HG02973 (cell line): ENCODE results near the gene KIAA1328.

Experiments used
- ATAC-seq: cut with Tn5 transposase; IDR thresholded peaks from one replicate; pipeline ENCODE4 v1.9.1; 2021; ENCODE audit warnings: moderate library complexity; ENCODE audit not compliant: unreplicated experiment

KIAA1328 gene

DNA sequence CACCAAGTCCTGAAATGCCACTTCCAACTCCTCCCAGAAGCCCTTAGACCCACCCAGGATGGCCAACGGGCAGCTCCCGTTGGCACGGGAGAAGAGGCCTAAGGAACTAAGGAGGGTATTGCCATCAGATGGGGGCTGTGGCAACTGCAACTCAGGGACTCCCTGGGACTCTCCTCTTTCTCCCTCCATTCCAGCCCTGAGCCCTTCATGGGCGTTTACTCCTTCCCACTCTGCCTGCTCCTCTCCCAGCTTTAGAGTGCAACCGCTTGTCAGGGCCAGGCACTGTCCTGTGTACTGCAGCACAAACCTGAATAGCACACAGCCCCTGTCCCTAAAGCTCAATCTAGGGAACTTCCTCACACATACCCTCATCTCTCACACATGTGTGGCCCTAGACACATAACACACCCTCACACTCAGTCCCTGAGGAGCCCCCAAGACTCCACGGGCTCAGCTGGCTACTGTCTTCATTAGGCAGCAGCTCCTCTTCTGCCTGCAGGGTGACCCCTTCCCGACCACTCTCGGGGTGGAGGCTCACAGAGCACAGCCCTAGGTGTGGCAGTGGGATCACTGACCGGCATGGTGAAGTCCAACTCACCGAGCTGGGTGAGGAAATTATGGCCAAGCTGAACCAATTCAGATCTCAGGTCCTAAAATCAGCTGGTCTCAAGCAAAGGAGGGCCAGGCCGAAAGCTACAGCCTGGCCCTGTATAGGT is 420.4 kb downstream of the KIAA1328 start:
- no peak for ATAC-seq

DNA sequence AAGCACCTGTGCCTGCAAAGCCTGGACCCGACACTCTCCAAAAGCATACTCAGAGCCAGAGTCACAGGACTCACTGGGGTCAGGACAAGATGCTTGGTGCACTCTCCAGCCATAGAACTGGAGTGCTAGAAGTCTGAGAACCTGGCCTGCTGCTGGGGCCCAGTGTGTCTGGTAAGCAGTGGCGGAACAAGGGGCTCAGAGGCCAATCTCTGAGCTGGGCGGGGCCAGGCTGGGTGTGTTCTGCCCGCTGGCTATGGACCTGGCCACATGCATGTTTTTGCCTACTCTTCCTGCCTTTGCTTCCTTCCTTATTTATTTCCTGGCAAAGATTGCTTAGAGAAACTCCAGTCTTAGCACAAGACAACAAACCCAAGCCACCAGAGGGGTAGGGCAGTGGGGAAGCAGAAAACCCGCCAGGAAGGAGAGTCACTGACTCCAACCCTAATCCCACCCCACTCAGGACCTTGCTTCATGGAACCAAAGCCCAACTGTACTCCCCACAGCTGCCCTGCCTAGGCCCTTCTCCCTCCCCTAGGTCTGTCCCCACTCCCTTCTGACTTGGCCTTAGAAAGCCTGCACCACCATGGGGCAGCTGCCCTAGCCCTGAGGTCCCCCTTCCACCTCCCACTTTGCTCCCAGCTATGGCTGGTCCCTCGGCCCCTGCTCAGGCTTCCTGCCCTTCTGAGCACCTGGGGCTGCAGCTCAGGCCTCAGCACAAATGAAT is 421.1 kb downstream of the KIAA1328 start:
- no peak for ATAC-seq

DNA sequence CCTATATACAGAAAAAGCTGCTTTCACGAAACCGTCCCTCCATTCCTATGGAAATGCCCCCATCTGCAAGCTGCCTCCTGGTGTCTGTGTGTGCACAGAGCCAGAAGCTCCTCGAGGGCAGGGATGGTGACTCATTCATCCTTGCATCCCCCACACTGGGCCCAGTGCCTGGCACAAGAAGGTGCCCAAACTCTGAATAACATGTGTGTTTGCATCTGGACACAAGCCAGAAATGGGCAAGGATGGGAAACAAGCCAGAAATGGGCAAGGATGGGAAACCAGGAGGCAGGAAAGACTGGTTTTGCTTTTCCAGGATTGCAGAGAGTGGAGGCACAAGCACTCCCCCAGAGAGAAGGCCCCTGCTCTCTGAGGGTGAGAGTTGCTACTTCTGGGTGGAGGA is 422.8 kb downstream of the KIAA1328 start:
- no peak for ATAC-seq

DNA sequence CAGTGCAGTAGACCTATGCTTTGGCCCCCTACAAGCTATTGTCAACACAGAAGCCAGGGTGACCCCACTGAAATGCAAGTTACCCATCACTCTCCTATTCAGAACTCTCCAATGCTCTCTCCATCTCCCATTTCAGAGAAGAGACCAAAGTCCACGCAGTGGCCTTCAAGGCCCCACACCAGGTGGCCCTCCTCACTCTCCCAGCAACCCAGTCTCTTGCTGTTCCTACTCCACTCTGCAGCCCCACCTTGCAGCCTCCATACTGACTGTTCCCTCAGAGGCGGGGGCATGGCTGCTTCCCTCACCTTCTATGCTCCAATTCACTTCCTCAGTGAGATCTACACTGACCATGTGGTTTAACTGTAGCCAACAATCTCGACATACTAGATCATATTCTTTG is 423.4 kb downstream of the KIAA1328 start:
- no peak for ATAC-seq

DNA sequence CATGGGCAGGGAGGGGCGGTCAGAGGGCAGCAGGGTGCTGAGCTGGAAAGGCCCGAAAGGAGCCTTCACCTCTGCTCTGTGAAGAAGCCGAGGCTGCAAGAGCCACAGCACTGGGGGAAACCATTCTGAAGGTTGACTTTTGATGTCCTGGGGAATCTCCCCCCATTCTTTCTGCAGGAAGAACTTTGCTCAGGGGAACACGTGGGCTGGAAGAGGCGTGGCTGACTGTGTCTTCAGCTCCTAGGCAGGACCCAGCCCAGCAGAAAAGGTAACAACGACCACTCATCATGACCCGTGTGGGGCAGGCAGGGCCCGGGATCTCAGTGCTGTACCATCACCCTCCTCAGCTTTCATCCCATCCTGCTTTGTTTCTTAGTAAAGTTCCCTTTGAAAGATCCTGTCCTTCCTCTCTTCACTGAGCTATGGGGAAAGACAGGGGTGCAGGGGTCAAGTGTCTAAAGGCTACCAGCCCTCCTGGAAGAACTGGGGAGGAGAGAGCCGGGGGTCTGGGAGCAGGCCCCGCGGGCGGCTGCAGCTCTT is 424.0 kb downstream of the KIAA1328 start:
- no peak for ATAC-seq

DNA sequence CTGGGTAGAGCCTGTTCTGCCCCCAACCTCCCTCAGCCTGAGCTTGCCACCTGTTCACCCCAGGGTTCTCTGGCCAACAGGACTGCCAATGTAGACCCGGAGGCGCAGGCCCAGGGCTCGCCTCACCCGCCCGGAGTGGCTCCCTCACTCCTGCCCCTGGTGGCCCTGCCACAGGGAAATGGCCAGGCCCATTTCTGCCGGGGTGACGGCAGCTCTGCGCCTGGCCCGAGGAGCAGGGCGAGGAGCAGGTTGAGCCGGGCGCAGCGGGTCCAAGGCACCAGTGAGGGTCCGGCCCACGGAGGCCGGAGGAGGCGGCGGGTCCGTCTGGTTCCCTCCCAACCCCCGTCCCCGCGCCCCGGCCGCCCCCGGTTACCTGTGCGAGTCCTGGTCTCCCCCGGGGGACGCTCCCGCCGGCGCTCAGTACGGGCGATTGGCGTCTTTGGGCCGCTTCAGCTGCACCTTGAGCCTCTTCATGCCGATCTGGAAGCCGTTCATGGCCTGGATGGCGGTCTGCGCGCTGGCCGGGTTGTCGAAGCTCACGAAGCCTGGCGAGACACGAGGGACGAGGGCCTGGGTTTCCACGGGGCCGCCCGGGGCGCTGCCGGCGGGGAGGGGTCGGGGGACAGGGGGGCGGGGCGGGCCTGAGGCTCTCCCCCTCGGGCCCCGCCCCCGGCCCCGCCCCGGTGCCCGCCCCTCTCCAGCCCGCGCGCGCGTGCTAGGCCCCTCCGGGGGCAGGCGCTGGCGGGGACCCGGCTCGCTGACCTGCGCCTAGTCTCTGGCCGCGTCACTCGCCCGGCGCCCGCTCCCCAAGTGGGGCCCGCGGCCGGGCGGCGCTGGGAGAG is 424.7 kb downstream of the KIAA1328 start:
- ATAC-seq, result no peak

DNA sequence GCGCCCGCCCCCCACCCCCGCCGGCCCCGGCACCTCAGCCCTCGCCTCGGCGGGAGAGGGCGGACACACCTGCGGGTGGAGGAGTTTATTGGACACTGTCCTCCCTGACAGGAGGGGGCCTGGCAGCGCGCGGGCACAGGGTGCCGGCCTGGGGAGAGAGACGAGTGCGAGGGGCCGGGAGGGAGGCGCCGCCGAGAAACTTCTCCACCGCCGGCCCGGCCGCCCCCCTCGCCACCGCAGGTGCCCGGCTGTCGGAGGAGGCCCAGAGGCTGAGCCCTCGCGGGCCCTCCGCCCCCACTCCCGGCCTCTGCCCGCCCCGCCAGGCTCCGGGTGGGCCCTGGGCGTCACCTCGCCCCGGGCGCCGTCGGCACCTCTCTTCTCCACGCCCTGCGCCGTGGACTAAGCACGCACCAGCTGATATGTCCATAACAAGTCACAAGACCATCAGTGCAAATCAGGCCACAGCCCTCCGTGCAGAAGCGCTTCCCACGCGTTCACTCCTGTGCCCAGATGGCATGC is 425.4 kb downstream of the KIAA1328 start:
- no peak for ATAC-seq

DNA sequence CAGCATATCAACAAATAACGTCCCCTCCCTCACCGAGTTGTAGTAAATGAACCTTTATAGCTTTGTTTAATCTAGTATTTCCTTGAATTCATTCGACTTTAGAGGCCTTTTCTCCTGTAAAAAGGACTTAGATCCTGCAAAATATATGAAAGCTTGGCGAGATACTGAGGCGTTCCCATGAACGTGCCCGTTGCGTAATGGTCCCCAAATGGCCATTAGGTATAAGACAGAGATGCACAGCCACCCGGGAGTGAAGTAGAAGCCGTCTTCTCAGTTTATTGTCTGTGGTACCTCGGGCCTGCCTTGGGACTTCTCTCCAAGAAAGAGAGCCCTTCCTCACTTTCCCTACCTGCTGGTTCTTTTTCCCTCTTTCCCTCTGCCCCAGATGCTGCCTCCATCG is 426.0 kb downstream of the KIAA1328 start:
- ATAC-seq, result no peak

DNA sequence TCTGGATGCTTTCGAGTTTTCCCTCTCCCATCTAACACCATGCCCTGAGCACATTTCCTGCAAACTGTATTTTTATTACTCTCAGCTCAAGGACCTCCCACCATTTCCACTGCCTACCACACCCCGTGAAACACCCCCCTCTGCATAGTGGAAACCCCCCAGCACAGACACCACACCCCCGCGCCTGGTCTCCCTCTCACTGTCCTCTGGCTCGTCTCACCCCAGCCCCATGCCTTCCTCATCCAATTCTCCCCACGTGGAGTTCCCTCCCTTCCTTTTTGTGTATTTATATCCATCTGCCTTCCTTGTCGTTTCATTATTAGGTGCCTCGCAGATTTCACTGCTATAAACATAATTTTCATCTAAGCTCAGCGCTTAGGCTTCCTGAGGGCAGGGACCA is 429.2 kb downstream of the KIAA1328 start:
- ATAC-seq, result no peak

DNA sequence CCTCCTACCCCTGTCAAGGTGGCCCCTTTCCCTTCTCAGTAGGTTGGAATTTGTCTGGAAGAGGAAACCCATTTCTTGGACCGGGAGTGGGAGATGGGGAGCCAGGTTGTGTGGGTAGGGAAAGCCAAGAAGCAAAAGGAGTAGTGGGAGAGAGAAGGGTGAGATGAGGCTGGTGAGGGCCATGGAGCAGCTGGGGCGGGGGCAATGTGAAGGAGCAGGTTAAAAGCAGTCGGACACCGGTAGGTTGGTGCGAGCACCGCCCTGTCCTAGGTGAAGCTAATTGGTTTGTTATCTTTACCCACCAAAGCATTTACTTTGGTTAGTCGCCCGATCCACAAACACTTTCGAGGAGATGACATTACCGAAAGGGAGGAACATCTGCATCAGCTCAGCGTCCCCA is 429.9 kb downstream of the KIAA1328 start:
- ATAC-seq, result no peak

DNA sequence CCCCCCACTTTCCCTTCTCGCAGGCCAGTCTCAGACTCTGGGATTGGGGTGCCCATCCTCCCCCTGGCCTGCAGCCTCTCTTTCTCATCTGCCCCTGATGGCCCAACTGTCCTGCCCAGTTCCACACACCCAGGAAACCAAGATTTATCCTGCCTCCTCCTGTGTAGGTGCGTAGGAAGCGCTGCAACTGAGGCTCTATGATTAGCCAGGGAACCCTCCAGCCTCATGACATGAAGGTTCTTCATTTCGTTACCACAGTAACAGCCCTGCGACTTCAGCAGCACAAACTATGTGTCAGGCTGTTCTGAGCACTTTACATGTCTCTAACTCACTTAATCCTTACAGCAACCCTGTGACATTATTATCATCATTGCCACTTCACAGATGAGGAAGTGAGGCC is 430.8 kb downstream of the KIAA1328 start:
- no peak for ATAC-seq

DNA sequence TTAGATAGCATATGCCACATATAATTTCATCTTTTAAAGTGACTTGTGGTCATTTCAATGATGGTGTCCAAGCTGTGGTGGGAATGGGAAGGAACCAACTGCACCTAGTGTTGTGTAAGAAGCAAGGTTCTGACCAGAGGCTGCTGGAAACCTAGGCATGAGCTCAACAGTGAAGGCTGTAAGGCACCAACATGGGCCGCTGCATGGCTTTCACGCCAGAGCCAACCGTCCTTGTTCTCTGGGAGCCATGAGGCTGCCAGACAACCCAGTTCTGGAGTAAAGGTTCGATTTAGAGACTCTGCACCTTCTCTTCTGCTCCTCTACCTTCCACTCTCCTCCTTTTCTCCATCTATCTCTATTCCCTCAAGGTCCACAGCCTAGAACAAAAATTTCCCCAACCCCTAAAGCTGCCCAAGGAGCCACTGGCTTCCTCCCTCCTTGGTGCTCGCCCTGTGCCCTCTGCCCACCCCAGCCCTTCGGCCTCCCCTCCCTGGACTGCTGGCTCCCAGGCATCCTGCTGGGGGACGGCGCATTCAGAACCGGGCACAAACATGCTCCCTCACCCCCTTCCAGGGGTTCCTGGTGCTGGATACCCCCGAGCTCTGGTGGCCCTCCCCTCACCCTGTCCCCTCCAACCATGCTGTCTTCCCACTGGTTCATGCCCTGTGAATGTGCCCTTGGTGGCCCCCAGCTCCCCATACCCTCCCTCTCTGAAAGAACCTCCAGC is 431.6 kb downstream of the KIAA1328 start:
- no peak for ATAC-seq

DNA sequence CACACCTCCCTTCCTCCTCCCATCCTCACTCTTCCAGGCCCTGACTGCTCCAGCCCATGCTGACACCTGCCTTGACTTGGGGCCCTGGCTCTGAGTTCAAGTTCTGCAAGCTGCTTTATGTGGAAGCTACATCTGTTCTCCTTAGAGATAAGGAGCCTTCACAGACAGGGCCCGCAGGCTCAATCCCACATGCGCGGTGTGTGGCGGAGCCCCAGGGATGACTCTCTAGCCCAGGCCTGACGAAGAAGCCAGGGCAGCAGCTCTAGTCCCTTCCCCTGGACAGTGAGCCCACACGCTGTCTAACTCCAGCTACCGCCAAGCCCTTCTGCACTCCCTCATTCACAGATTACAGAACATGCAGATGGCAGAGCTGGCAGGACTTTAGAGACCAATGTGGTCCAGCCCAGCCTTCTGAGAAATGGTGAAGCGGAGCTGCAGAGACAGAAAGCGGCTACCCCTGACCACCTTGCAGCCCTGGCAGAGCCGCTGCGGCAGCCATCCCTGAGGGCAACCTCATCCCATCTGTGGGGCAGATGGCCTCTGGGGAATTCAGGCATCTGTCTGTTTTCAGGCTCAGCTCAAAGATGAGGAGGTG is 432.4 kb downstream of the KIAA1328 start:
- ATAC-seq, result no peak

DNA sequence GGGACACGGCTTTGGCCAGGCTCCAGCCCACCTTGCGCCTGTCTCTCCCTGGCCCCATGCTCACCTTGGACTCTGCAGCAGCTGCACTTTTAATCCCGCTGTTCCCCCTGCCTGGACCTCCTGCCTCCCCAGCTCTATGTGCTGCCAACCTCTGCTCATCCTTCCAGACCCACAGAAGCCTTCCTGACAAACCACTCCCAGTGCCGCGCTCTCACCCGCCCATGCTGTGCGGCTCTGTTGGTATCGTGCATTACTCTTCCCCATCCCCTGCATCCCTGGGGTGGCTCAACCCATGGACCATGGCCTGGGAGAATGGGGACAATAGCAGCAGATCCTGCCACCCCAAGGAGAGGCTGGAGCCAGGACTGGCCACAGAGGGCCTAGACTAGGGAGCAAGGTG is 433.1 kb downstream of the KIAA1328 start:
- ATAC-seq, result no peak

DNA sequence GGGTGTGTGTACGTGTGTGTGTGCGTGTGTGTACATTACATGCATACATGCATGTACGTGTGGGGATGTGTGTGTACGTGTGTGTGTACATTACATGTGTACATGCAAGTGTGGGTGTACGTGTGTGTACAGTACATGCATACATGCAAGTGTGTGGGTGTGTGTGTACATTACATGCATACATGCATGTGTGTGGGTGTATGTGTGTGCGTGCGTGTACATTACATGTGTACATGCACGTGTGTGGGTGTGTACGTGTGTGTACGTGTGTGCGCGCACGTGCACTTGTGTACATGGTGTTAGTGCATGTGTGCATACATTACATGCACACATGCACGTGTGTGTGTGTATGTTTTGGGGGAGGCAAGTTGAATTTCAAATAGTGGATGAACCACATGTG is 436.0 kb downstream of the KIAA1328 start:
- ATAC-seq, result no peak

DNA sequence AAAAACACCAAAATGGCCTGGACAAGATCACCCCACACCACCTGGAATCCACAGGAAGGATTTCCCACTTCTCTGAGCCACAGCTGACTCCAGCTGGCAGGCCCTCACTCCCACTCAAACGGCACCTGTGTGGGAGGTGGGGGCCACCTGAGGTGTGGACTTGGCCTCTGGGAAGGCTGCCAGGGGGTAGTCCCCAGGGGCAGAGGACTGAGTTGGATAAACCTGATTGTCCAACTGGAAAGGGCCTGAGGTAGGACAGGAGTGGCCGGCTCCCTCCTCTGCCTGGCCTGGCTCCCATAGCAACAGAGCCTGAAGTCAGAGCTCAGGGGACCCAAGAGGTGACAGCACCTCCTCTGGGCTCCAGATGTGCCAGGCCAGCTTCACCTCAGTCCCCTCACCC is 436.5 kb downstream of the KIAA1328 start:
- no peak for ATAC-seq

DNA sequence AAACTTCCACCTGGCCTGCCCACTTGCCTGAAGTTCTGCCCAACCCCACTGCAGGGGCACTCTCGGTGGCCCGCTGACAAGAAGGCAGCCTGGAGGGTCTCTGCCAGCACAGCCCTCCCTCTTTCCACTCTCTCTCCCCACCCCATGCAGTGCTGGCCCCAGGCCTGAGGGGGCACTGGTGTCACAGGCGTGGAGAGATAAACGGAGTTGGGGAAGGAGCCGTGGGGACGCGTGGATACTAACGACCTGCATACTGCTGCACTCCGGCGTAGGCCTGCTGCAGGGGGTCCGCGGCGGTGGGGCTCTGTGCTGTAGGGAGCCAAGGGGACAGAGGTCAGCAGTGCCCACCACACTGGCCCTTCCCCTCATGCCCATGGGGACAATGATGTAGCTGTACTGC is 437.4 kb downstream of the KIAA1328 start:
- ATAC-seq, result no peak

DNA sequence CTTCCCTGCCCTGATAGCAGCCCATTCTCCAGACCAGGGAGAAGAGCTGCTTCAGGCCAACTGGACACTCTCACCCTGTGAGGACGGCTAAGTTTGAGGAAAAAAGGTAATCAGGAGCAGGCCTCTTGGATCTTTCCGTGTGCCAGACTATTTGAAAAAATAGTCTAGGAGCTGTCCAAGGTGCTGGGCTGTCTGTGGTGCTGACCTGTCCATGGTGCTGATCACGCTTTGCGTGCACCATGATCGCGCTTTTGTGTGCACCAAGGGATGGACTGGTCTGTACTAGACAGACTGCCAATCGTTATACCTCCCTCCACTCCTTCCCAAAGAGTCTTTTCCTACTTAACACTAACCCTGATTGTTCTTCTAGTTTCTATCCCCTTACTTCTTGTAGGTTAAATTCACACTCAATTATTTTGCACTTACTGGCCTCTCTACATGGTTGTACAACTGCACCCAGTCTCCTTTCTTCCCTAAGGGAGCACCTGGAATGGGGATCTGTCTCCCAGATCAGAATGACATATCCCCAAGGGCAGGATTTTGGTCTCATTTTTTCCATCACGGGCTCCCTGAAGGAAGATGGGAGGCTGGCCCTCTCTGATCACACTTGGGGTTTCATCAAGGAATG is 441.2 kb downstream of the KIAA1328 start:
- ATAC-seq, result no peak

DNA sequence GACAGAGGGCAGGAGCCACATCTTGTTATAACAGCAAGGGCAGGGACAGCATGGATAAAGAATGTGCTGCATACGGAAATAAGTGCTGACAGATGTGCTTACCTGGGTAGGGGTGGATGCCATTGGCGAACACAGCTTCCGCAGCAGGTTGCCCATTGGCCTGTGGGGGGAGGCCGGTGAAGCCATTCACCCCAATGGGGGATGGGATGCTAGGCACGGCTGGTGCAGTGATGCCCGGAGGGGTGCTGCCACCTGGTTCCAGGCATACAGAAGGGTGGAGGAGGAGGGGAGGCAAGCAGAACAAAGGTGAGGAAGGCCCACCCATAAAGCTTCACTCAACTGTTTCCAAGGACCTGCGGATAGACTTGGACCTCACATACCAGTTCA is 441.7 kb downstream of the KIAA1328 start:
- ATAC-seq, result no peak

DNA sequence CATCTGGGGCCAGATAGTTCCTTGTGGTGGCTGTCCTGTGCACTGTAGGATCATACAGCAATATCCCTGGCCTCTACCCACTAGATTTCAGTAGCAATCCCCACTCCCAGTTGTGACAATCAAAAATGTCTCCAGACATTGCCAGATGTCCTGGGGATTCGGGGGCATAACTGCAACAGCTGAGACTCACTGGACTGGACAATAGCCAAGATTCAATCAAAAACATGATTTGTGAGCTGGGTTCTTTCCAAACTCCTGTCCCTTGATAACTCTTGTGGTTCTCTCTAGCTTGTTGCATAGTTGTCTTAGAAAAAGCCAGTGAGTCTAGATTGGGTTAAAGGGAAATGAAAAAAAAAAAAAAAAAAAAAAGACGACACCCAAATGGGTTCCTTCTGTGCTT is 443.3 kb downstream of the KIAA1328 start:
- ATAC-seq, result no peak
